Astrocyte (in vitro differentiated cells and primary cell): ENCODE results near the gene SLC19A1. TPM values are rescaled to one million over a fixed set of nuclear protein-coding genes. Genes with fewer than 3 reads are reported as not detected.
A peak's percentile ranks its signal among the peaks of the same experiment; 100 is the strongest.

Experiments
- DNase-seq: peaks from one replicate; pipeline ENCODE4 v3.0.0-alpha.2; 2010; ENCODE audit warnings: low read depth
- FAIRE-seq: peaks from 2 replicates; lab custom pipeline; 2011; peaks lifted over from hg19 to GRCh38; lab: Jason Lieb, UNC
- H2AFZ ChIP-seq: 2 replicates; pipeline ENCODE4 v1.6.0; 2012; ENCODE audit warnings: low read depth, low read length, inconsistent platforms
- H3K27ac ChIP-seq: 2 replicates; pipeline ENCODE4 v1.5.1; 2011; ENCODE audit warnings: low read depth, low read length, inconsistent platforms
- H3K27me3 ChIP-seq: 2 replicates; pipeline ENCODE4 v1.6.0; 2011; ENCODE audit warnings: low read length, inconsistent platforms; ENCODE audit not compliant: insufficient read depth
- H3K36me3 ChIP-seq: 2 replicates; pipeline ENCODE4 v1.5.1; 2011; ENCODE audit warnings: low read length, inconsistent platforms; ENCODE audit not compliant: insufficient read depth
- H3K4me1 ChIP-seq: 2 replicates; pipeline ENCODE4 v1.5.1; 2011; ENCODE audit warnings: low read length, inconsistent platforms; ENCODE audit not compliant: insufficient read depth
- H3K4me2 ChIP-seq: 2 replicates; pipeline ENCODE4 v1.6.0; 2012; ENCODE audit warnings: low read length, inconsistent platforms
- H3K4me3 ChIP-seq: 2 replicates; pipeline ENCODE4 v1.5.1; 2011; ENCODE audit warnings: low read depth, mild to moderate bottlenecking, low read length, inconsistent platforms; ENCODE audit not compliant: insufficient read depth
- H3K79me2 ChIP-seq: 2 replicates; pipeline ENCODE4 v1.6.0; 2012; ENCODE audit warnings: mild to moderate bottlenecking, low read length, inconsistent platforms; ENCODE audit not compliant: insufficient read depth
- H3K9ac ChIP-seq: 2 replicates; pipeline ENCODE4 v1.6.0; 2012; ENCODE audit warnings: mild to moderate bottlenecking, low read length, inconsistent platforms
- H3K9me3 ChIP-seq: 2 replicates; pipeline ENCODE4 v1.5.1; 2012; ENCODE audit warnings: low read depth, mild to moderate bottlenecking, low read length, inconsistent platforms; ENCODE audit not compliant: insufficient read depth
- H4K20me1 ChIP-seq: 2 replicates; pipeline ENCODE4 v1.6.0; 2012; ENCODE audit warnings: low read length, inconsistent platforms; ENCODE audit not compliant: insufficient read depth
- H3K27ac Mint-ChIP-seq: one replicate; pipeline ENCODE4 v1.8.0; 2021; ENCODE audit warnings: mild to moderate bottlenecking, mixed read lengths; ENCODE audit not compliant: unreplicated experiment
- H3K27me3 Mint-ChIP-seq: one replicate; pipeline ENCODE4 v1.8.0; 2021; ENCODE audit warnings: low read depth, mixed read lengths; ENCODE audit not compliant: unreplicated experiment
- H3K36me3 Mint-ChIP-seq: one replicate; pipeline ENCODE4 v1.8.0; 2021; ENCODE audit warnings: low read depth, mixed read lengths; ENCODE audit not compliant: unreplicated experiment
- H3K4me1 Mint-ChIP-seq: one replicate; pipeline ENCODE4 v1.8.0; 2021; ENCODE audit warnings: low read depth, mixed read lengths; ENCODE audit not compliant: unreplicated experiment
- H3K4me3 Mint-ChIP-seq: one replicate; pipeline ENCODE4 v1.8.0; 2021; ENCODE audit warnings: mild to moderate bottlenecking, moderate library complexity, mixed read lengths; ENCODE audit not compliant: unreplicated experiment
- H3K9me3 Mint-ChIP-seq: one replicate; pipeline ENCODE4 v1.8.0; 2021; ENCODE audit warnings: mild to moderate bottlenecking, mixed read lengths; ENCODE audit not compliant: unreplicated experiment
- EZH2 ChIP-seq: IDR thresholded peaks from 2 replicates; pipeline ENCODE4 v1.6.1; 2012; ENCODE audit warnings: mild to moderate bottlenecking, low read length, inconsistent platforms; ENCODE audit not compliant: insufficient read depth
- total RNA-seq: library from RNA; stranded (reverse); gene quantifications from 2 replicates; pipeline ENCODE4 v1.2.1, GENCODE V29; 2021
- TF ChIP-seq, protein P1 (sequence below): IDR thresholded peaks from 2 replicates; pipeline ENCODE4 v1.5.1; 2011; ENCODE audit warnings: low read depth, mild to moderate bottlenecking, inconsistent platforms, low read length, moderate library complexity; ENCODE audit not compliant: insufficient read depth

SLC19A1 gene
- total RNA-seq, 1 donor from 2014 or later = 11.7 TPM

- no peak overlapping the region for H3K9ac ChIP-seq
- H4K20me1 ChIP-seq = peaks cover 32% of the 10 kb centered on the region
- no peak overlapping the region for H3K4me2 ChIP-seq
- H3K4me3 Mint-ChIP-seq = no peak overlapping the region
- H3K27me3 ChIP-seq = no peaks in the 10 kb centered on the region
- peaks cover 12% of the 10 kb centered on the region for H3K9me3 Mint-ChIP-seq
- no peak overlapping the region for H3K27ac ChIP-seq
- H3K27me3 Mint-ChIP-seq = no peaks in the 10 kb centered on the region
- FAIRE-seq (no peak), DNase-seq (no peak)
- TF ChIP-seq, protein P1, sequence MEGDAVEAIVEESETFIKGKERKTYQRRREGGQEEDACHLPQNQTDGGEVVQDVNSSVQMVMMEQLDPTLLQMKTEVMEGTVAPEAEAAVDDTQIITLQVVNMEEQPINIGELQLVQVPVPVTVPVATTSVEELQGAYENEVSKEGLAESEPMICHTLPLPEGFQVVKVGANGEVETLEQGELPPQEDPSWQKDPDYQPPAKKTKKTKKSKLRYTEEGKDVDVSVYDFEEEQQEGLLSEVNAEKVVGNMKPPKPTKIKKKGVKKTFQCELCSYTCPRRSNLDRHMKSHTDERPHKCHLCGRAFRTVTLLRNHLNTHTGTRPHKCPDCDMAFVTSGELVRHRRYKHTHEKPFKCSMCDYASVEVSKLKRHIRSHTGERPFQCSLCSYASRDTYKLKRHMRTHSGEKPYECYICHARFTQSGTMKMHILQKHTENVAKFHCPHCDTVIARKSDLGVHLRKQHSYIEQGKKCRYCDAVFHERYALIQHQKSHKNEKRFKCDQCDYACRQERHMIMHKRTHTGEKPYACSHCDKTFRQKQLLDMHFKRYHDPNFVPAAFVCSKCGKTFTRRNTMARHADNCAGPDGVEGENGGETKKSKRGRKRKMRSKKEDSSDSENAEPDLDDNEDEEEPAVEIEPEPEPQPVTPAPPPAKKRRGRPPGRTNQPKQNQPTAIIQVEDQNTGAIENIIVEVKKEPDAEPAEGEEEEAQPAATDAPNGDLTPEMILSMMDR = no peak
- no peak for TF ChIP-seq EZH2
- no peaks in the 10 kb centered on the region for H3K9me3 ChIP-seq
- no peaks in the 10 kb centered on the region for H3K36me3 ChIP-seq
- peaks cover 50% of the 10 kb centered on the region for H3K36me3 Mint-ChIP-seq
- H3K4me1 Mint-ChIP-seq = peaks cover 27% of the 10 kb centered on the region
- no peak overlapping the region for H2AFZ ChIP-seq
- peaks cover 21% of the 10 kb centered on the region for H3K4me1 ChIP-seq
- H3K27ac Mint-ChIP-seq = no peak overlapping the region
- peaks cover 24% of the 10 kb centered on the region for H3K79me2 ChIP-seq
- no peak overlapping the region for H3K4me3 ChIP-seq
These were observed 78.4 kb downstream of the SLC19A1 start for GRCh38 chr21:45463871-45464270.

DNA sequence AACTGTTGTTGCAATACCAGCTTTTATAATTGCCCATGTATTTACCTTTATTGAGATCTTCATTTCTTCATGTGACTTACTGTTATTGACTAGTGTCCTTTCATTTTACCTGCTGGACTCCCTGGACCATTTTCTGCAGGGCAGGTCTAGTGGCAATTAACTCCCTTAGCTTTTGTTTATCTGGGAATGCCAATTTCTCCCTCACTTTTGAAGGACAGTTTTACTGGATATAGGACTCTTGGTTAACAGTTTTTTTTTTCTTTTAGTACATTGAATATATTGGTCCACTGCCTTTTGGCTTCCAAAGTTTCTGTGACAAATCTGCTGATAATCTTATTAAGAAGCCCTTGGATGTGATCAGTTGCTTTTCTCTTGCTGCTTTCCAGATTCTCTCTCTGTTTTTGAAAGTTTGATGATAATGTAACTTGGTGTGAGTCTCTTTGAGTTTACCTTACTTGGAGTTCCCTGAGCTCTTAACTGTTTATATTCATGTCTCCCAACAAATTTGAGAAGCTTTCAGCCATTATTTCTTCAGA is 80.4 kb downstream of the SLC19A1 start:
- Mint-ChIP-seq H3K9me3 (peaks cover 12% of the 10 kb centered on the region), H3K27me3 (no peaks in the 10 kb centered on the region), H3K27ac (peak overlapping the region; percentile 85), H3K36me3 (peaks cover 46% of the 10 kb centered on the region), H3K4me3 (peak overlapping the region; percentile 25), H3K4me1 (peaks cover 27% of the 10 kb centered on the region)
- Histone ChIP-seq H3K4me3 (no peak overlapping the region), H3K27ac (no peak overlapping the region), H2AFZ (no peak overlapping the region), H3K9ac (no peak overlapping the region), H3K4me1 (peaks cover 21% of the 10 kb centered on the region), H3K4me2 (no peak overlapping the region), H3K27me3 (no peaks in the 10 kb centered on the region), H4K20me1 (peaks cover 27% of the 10 kb centered on the region), H3K36me3 (no peaks in the 10 kb centered on the region), H3K9me3 (no peaks in the 10 kb centered on the region), H3K79me2 (peaks cover 17% of the 10 kb centered on the region)
- no peak for DNase-seq
- no peak for FAIRE-seq
- no peak for TF ChIP-seq EZH2
- TF ChIP-seq, protein P1 = no peak

GRCh38 chr21:45461369-45461750 is 80.9 kb downstream of the SLC19A1 start:
- FAIRE-seq (peak; percentile 64), DNase-seq (no peak)
- Mint-ChIP-seq H3K4me1 (peaks cover 27% of the 10 kb centered on the region), H3K27me3 (no peaks in the 10 kb centered on the region), H3K9me3 (peaks cover 12% of the 10 kb centered on the region), H3K27ac (peak overlapping the region; percentile 85), H3K4me3 (peak overlapping the region; percentile 25), H3K36me3 (peaks cover 45% of the 10 kb centered on the region)
- Histone ChIP-seq H4K20me1 (peaks cover 22% of the 10 kb centered on the region), H3K79me2 (peaks cover 15% of the 10 kb centered on the region), H3K9ac (no peak overlapping the region), H3K9me3 (no peaks in the 10 kb centered on the region), H2AFZ (no peak overlapping the region), H3K36me3 (no peaks in the 10 kb centered on the region), H3K4me1 (peaks cover 21% of the 10 kb centered on the region), H3K27me3 (no peaks in the 10 kb centered on the region), H3K27ac (peak overlapping the region; percentile 80), H3K4me3 (no peak overlapping the region), H3K4me2 (no peak overlapping the region)
- TF ChIP-seq, protein P1 = no peak
- no peak for TF ChIP-seq EZH2
